Activated CD8-positive, alpha-beta T cell treated with anti-CD3 and anti-CD28 coated beads for 36 hours (primary cell): Measurements from ENCODE around the gene FUOM. TPM values are rescaled to one million over a fixed set of nuclear protein-coding genes. Genes with fewer than 3 reads are reported as not detected.

Source experiments
- ATAC-seq: fragments of 200-7000 bp; cut with Tn5 transposase; one replicate; pipeline ENCODE4 v1.10.0; 2021; ENCODE audit warnings: mild to moderate bottlenecking, moderate library complexity
- CTCF ChIA-PET: fragments of 350-600 bp; sonication (Branson Sonifier 250); formaldehyde crosslinking; loops from one replicate; lab custom pipeline; 2021; ENCODE audit warnings: antibody characterized with exemption; lab: Charles Lee
- POLR2A ChIA-PET: fragments of 350-600 bp; sonication (Branson Sonifier 250); formaldehyde crosslinking; loops from one replicate; lab custom pipeline; 2021; ENCODE audit warnings: antibody characterized with exemption; lab: Charles Lee
- DNase-seq: peaks from one replicate; pipeline ENCODE4 v3.0.0-alpha.2; 2020
- H3K27ac Mint-ChIP-seq: one replicate; pipeline ENCODE4 v1.8.0; 2021; ENCODE audit warnings: mild to moderate bottlenecking, mixed read lengths
- H3K27me3 Mint-ChIP-seq: one replicate; pipeline ENCODE4 v1.8.0; 2021; ENCODE audit warnings: mixed read lengths
- H3K36me3 Mint-ChIP-seq: one replicate; pipeline ENCODE4 v1.8.0; 2021; ENCODE audit warnings: low read depth, mixed read lengths
- H3K4me1 Mint-ChIP-seq: one replicate; pipeline ENCODE4 v1.8.0; 2021; ENCODE audit warnings: low read depth, mixed read lengths
- H3K4me3 Mint-ChIP-seq: one replicate; pipeline ENCODE4 v1.8.0; 2021; ENCODE audit warnings: mild to moderate bottlenecking, moderate library complexity, mixed read lengths
- H3K9me3 Mint-ChIP-seq: one replicate; pipeline ENCODE4 v1.8.0; 2021; ENCODE audit warnings: mixed read lengths
- CTCF ChIP-seq: fragments of 200-600 bp; IDR thresholded peaks from one replicate; pipeline ENCODE4 v1.8.0; 2022; ENCODE audit warnings: antibody characterized with exemption, mild to moderate bottlenecking
- intact Hi-C: fragments of 100-400 bp; cut with micrococcal nuclease; formaldehyde crosslinking; loops from one replicate; pipeline ENCODE4 v1.10.0; 2022
- total RNA-seq, 2 experiments: library from RNA; stranded (reverse); gene quantifications; one replicate each; pipeline ENCODE4 v1.2.3, GENCODE V29; 2021

Gene FUOM
- total RNA-seq, 2 experiments from 2014 or later: 32.2 to 33.7 TPM

GRCh38 chr10:133350283-133350949 is 7.4 kb downstream of the FUOM start:
- H3K4me3 Mint-ChIP-seq: no peak overlapping the region
- DNase-seq: no peak
- peaks cover 15% of the 10 kb centered on the region for H3K27me3 Mint-ChIP-seq
- ChIA-PET CTCF (no interaction called here), POLR2A (no interaction called here)
- H3K9me3 Mint-ChIP-seq: no peaks in the 10 kb centered on the region
- no peak for TF ChIP-seq CTCF
- peaks cover 2% of the 10 kb centered on the region for H3K4me1 Mint-ChIP-seq
- no peak overlapping the region for H3K27ac Mint-ChIP-seq
- intact Hi-C loops: no loop called here
- ATAC-seq: no peak
- no peaks in the 10 kb centered on the region for H3K36me3 Mint-ChIP-seq

DNA sequence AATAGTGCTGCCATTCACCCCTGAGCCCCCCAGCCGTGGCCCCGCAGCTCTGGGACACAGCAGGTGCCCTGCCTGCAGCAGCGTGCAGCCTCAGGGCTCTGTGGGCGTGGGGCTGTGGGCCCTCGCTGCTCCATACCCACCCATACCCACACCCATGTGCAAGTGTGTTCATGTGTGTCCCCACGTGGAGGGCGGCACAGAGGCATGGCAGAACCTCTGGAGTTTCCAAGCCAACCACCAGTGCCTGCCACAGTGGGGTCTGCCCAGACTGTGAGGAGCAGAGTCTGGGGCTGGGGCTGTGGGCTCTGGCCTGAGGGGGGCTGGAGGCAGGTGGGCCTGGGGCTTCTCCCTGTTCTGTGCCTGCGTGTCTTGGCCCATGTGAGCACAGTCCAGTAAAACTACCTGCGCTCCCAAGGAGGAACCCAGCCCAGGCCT is 8.2 kb downstream of the FUOM start:
- no peak overlapping the region for H3K4me3 Mint-ChIP-seq
- peaks cover 21% of the 10 kb centered on the region for H3K27me3 Mint-ChIP-seq
- ATAC-seq (no peak), DNase-seq (no peak)
- ChIA-PET CTCF (no interaction called here), POLR2A (no interaction called here)
- no peak overlapping the region for H3K27ac Mint-ChIP-seq
- no peaks in the 10 kb centered on the region for H3K36me3 Mint-ChIP-seq
- TF ChIP-seq CTCF: no peak
- intact Hi-C loops: no loop called here
- peaks cover 2% of the 10 kb centered on the region for H3K4me1 Mint-ChIP-seq
- H3K9me3 Mint-ChIP-seq: no peaks in the 10 kb centered on the region

DNA sequence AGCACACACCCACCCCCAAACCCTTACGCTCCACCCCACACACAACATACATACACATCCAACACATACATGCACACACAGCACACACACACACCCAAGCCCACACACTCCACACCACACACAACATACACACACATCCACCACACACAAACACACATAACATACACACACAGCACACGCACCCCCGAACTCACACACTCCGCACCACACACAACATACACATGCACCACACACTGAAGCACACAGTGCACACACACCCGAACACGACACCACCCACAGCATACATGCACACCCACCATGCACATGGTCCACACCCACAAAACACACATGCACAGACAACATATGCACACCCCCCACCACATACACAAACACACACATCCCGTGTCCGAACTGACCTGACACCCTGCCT is 8.7 kb downstream of the FUOM start:
- H3K27me3 Mint-ChIP-seq: peaks cover 24% of the 10 kb centered on the region

DNA sequence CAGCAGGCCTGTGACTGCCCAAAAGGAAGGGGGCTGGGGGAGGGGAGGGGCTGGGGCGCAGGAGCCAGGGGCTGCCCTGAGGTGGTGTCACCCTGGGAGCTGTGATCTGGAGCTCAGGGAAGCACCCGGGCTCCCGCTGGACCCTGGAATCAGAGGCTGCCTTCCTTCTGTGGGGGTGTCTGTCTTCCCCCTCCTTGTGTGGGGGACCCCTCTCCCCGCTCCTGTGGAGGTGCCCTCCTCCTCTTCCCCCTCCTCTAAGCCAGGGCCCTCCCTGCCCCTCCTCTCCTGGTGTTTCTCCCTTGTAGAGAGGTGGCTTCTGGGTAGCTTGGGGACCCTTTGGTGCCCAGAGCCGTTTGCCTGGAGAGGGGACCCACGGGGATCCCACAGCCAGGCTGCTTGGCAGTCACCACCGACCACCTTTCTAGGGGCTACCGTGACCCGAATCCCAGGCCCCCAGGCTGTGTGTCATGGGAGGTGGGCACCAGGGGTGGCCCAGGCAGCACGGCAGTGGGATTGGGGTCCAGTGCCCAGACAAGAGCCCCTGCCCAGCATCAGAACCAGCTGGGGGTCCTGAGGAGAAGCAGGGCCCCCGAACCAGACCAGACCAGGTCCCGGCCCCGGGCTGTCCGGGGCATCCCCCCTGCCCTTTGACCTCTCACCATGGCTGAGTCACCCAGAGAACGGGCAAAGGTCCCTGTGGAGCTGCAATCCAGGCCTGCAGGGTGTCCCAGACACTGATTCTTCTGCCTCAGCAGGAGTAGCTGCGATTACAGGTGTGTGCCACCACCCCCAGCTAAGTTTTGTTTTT is 9.9 kb downstream of the FUOM start:
- CTCF ChIA-PET: interaction anchor here (1.5 kb wide), 1 partner anchor 18 kb away, joined by 6 read pairs; no protein-coding TSS in a partner anchor
- POLR2A ChIA-PET: interaction anchor here (0.6 to 2.7 kb wide), 5 partner anchors 9 to 141 kb away, joined by 3 to 12 read pairs (median 3); partner anchors contain the start of gene FUOM
- no peak overlapping the region for H3K4me3 Mint-ChIP-seq

More for the DNA sequence above, 8.7 kb downstream of the FUOM start:
- no peaks in the 10 kb centered on the region for H3K9me3 Mint-ChIP-seq
- no peak overlapping the region for H3K27ac Mint-ChIP-seq
- H3K4me3 Mint-ChIP-seq: no peak overlapping the region
- ATAC-seq: no peak
- peaks cover 2% of the 10 kb centered on the region for H3K4me1 Mint-ChIP-seq
- ChIA-PET POLR2A (no interaction called here), CTCF (no interaction called here)
- TF ChIP-seq CTCF: no peak
- no peaks in the 10 kb centered on the region for H3K36me3 Mint-ChIP-seq
- intact Hi-C loops: no loop called here
- no peak for DNase-seq

More for the DNA sequence above, 9.9 kb downstream of the FUOM start:
- intact Hi-C loops: no loop called here
- Mint-ChIP-seq H3K27ac (no peak overlapping the region), H3K36me3 (no peaks in the 10 kb centered on the region), H3K4me1 (peaks cover 7% of the 10 kb centered on the region), H3K27me3 (peaks cover 32% of the 10 kb centered on the region), H3K9me3 (no peaks in the 10 kb centered on the region)
- no peak for TF ChIP-seq CTCF
- ATAC-seq: no peak
- DNase-seq: no peak
